Esophagus muscularis mucosa (tissue), 4 donors: Measurements from ENCODE around the gene COL12A1.

Experiments used
- CTCF ChIP-seq, 3 experiments: fragments of 200-600 bp in 2 of 3; fragments of 450-650 bp in 1 of 3; sonication (generic) in 2 of 3; IDR thresholded peaks; one replicate each; pipeline ENCODE4 v1.5.1; 2017 to 2019; ENCODE audit warnings: antibody characterized with exemption in 3 of 3, mild to moderate bottlenecking in 2 of 3, moderate library complexity in 1 of 3
- EP300 ChIP-seq: sonication (generic); formaldehyde crosslinking; IDR thresholded peaks from one replicate; pipeline ENCODE4 v1.6.1; 2017; ENCODE audit warnings: antibody characterized with exemption
- POLR2A ChIP-seq: fragments of 450-650 bp; IDR thresholded peaks from one replicate; pipeline ENCODE4 v1.6.1; 2017; ENCODE audit warnings: antibody characterized with exemption, moderate library complexity, mild to moderate bottlenecking, low read depth
- POLR2AphosphoS5 ChIP-seq, 2 donors: sonication (generic); formaldehyde crosslinking; IDR thresholded peaks; one replicate each; pipeline ENCODE4 v1.6.1; 2017; ENCODE audit warnings: antibody characterized with exemption in 2 of 2

GRCh38 chr6:75098709-75099108, 107.1 kb downstream of the COL12A1 start:
- TF ChIP-seq CTCF (IDR thresholded peaks at IDR 0.05) = no peak
- peak; percentile 77 to 81 for TF ChIP-seq POLR2AphosphoS5 (IDR thresholded peaks at IDR 0.05)
- TF ChIP-seq EP300 = no peak
- no peak for TF ChIP-seq POLR2A
